ENCODE measurements around the gene ITGA11.

The ITGA11 gene

GRCh38 chr15:68303560-68304436 is 128.2 kb downstream of the ITGA11 start:
- ATAC-seq (replicated peaks) = no peak
- no peak for DNase-seq
- Mint-ChIP-seq H3K27ac (peak overlapping the region in 1 of 2 donors; percentile 47), H3K4me3 (no peak overlapping the region), H3K4me1 (ENCODE audit: low read depth in 2 of 2) (peaks cover 21 to 23% of the 10 kb centered on the region in 2 donors), H3K9me3 (no peaks in the 10 kb centered on the region), H3K27me3 (peaks cover 17 to 33% of the 10 kb centered on the region in 2 donors), H3K36me3 (ENCODE audit: insufficient read depth) (no peaks in the 10 kb centered on the region)

- H3K27me3 Mint-ChIP-seq = peaks cover 17 to 33% of the 10 kb centered on the region in 2 donors
- H3K27ac Mint-ChIP-seq = peak overlapping the region in 1 of 2 donors; percentile 16
- peaks cover 21 to 26% of the 10 kb centered on the region in 2 donors for H3K4me1 Mint-ChIP-seq (ENCODE audit: low read depth in 2 of 2)
- H3K4me3 Mint-ChIP-seq = no peak overlapping the region
- H3K36me3 Mint-ChIP-seq (ENCODE audit: insufficient read depth) = no peaks in the 10 kb centered on the region
- ATAC-seq (replicated peaks) (no peak), DNase-seq (no peak)
- no peaks in the 10 kb centered on the region for H3K9me3 Mint-ChIP-seq
Measured at GRCh38 chr15:68303134-68303533, 128.8 kb downstream of the ITGA11 start.

DNA sequence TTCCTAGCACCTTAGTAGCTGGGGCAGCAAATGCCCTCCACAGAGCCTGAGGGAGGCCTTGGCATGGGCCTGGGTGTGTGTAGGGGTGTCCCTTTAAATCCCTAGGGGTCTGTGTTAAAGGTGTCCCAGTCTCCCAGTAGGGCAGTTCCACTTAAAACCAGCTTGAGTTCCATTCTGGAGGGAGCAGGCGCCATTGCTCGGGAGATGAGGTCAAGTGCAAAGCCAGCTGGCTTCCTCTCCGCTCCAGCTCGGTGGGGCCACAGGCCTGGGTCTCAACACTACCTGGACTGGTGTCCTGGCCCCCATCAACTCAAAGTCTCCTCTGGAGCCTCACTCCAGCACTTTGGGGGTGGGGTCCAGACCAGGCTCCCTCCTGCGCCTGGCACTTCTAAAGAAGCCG is 129.2 kb downstream of the ITGA11 start:
- H3K27me3 Mint-ChIP-seq = peaks cover 17 to 29% of the 10 kb centered on the region in 2 donors
- H3K4me1 Mint-ChIP-seq (ENCODE audit: low read depth in 2 of 2) = peaks cover 21 to 26% of the 10 kb centered on the region in 2 donors
- peak overlapping the region in 1 of 2 donors; percentile 16 for H3K27ac Mint-ChIP-seq
- no peak for DNase-seq
- ATAC-seq (replicated peaks) = no peak
- no peak overlapping the region for H3K4me3 Mint-ChIP-seq
- H3K36me3 Mint-ChIP-seq (ENCODE audit: insufficient read depth) = no peaks in the 10 kb centered on the region
- no peaks in the 10 kb centered on the region for H3K9me3 Mint-ChIP-seq

DNA sequence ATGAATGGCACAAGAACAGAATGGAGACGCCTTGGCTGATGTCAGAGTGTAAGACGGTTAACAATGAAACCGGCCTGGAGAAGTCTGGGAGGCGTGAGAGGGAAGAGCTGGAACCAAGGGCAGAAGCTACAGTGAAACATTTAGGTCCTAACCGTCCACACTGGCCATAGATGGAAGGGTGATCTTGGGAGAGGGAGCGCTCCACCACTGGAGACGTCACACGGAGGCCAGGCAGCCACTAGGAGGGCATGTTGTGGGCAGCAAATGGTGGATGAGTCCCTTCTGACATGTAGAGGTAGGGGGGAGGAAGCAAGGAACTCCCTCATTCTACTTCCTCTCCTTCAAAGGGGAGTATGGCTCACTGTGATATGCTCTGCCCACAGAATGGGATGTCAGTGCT is 130.7 kb downstream of the ITGA11 start:
- Mint-ChIP-seq H3K27ac (no peak overlapping the region), H3K9me3 (no peaks in the 10 kb centered on the region), H3K36me3 (ENCODE audit: insufficient read depth) (peaks cover 6% of the 10 kb centered on the region), H3K4me1 (ENCODE audit: low read depth in 2 of 2) (peaks cover 13 to 25% of the 10 kb centered on the region in 2 donors), H3K4me3 (no peak overlapping the region), H3K27me3 (peaks cover 3 to 15% of the 10 kb centered on the region in 2 donors)
- no peak for ATAC-seq (replicated peaks)
- no peak for DNase-seq

GRCh38 chr15:68300115-68300940 is 131.6 kb downstream of the ITGA11 start:
- ATAC-seq (replicated peaks) (no peak), DNase-seq (no peak)
- peaks cover 0 to 9% of the 10 kb centered on the region in 2 donors for H3K27me3 Mint-ChIP-seq
- H3K4me1 Mint-ChIP-seq (ENCODE audit: low read depth in 2 of 2) = peaks cover 11 to 22% of the 10 kb centered on the region in 2 donors
- H3K27ac Mint-ChIP-seq = peak overlapping the region; percentile 89
- H3K36me3 Mint-ChIP-seq (ENCODE audit: insufficient read depth) = peaks cover 6% of the 10 kb centered on the region
- H3K4me3 Mint-ChIP-seq = no peak overlapping the region
- no peaks in the 10 kb centered on the region for H3K9me3 Mint-ChIP-seq

- ATAC-seq (replicated peaks) (peak; percentile 8), DNase-seq (no peak)
- H3K4me3 Mint-ChIP-seq = peak overlapping the region; percentile 76 to 79
- peak overlapping the region; percentile 89 for H3K27ac Mint-ChIP-seq
- peaks cover 6% of the 10 kb centered on the region for H3K36me3 Mint-ChIP-seq (ENCODE audit: insufficient read depth)
- peaks cover 10 to 23% of the 10 kb centered on the region in 2 donors for H3K4me1 Mint-ChIP-seq (ENCODE audit: low read depth in 2 of 2)
- peaks cover 0 to under 1% of the 10 kb centered on the region in 2 donors for H3K27me3 Mint-ChIP-seq
- H3K9me3 Mint-ChIP-seq = no peaks in the 10 kb centered on the region
Measured at GRCh38 chr15:68299436-68299835, 132.5 kb downstream of the ITGA11 start.

GRCh38 chr15:68298882-68299381 is 133.0 kb downstream of the ITGA11 start:
- peak in 1 of 3 experiments; percentile 19 for DNase-seq
- no peaks in the 10 kb centered on the region for H3K9me3 Mint-ChIP-seq
- peak overlapping the region; percentile 76 to 79 for H3K4me3 Mint-ChIP-seq
- peak; percentile 83 for ATAC-seq (replicated peaks)
- H3K36me3 Mint-ChIP-seq (ENCODE audit: insufficient read depth) = peaks cover 6% of the 10 kb centered on the region
- H3K27ac Mint-ChIP-seq = peak overlapping the region; percentile 89
- no peaks in the 10 kb centered on the region for H3K27me3 Mint-ChIP-seq
- H3K4me1 Mint-ChIP-seq (ENCODE audit: low read depth in 2 of 2) = peaks cover 10 to 28% of the 10 kb centered on the region in 2 donors

DNA sequence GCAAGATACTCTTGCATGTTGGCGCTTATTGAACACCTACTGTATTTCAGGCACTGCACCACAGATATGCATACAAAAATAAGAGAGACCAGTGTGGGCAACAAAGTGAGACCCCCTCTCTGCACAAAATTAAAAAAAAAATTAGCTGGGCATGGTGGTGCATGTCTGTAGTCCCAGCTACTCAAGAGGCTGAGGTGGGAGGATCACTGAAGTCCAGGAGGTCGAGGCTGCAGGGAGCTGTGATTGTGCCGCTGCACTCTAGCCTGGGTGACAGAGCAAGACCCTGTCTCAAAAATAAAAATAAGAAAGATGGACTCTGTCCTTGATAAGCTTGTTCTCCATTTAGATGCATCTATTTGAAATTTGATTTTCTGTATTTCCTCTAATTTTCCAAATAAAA is 133.6 kb downstream of the ITGA11 start:
- Mint-ChIP-seq H3K36me3 (ENCODE audit: insufficient read depth) (peaks cover 6% of the 10 kb centered on the region), H3K4me3 (peak overlapping the region; percentile 76 to 79), H3K27ac (peak overlapping the region; percentile 89), H3K27me3 (no peaks in the 10 kb centered on the region), H3K9me3 (no peaks in the 10 kb centered on the region), H3K4me1 (ENCODE audit: low read depth in 2 of 2) (peaks cover 10 to 31% of the 10 kb centered on the region in 2 donors)
- DNase-seq (no peak), ATAC-seq (replicated peaks) (no peak)

GRCh38 chr15:68295014-68295805 is 136.8 kb downstream of the ITGA11 start:
- Mint-ChIP-seq H3K36me3 (ENCODE audit: insufficient read depth) (peaks cover 27% of the 10 kb centered on the region), H3K9me3 (no peaks in the 10 kb centered on the region), H3K4me1 (ENCODE audit: low read depth in 2 of 2) (peaks cover 8 to 48% of the 10 kb centered on the region in 2 donors), H3K27ac (peak overlapping the region in 1 of 2 donors; percentile 8), H3K27me3 (no peaks in the 10 kb centered on the region), H3K4me3 (no peak overlapping the region)
- no peak for DNase-seq
- ATAC-seq (replicated peaks) = no peak

DNA sequence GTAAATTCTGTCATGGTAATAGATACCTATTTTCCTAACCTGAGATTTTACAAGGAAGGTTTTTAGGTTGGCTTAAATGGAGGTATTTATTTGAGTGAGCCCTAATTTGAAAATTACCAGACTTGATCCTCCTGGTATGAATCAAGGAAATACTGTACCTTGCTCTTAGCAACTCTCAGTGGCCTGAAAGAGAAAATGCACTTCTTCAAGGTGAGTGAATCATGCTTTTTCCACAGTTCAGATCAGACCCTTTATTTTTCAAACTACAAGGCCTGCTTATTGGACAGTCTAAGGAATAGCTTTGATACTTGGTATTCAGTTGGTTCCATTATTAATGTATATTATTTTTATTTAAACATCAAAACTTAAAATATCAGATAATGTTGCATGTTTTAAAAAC is 139.0 kb downstream of the ITGA11 start:
- ATAC-seq (replicated peaks) = no peak

GRCh38 chr15:68292157-68292781 is 139.7 kb downstream of the ITGA11 start:
- H3K4me1 Mint-ChIP-seq (ENCODE audit: low read depth in 2 of 2) = peaks cover 24 to 58% of the 10 kb centered on the region in 2 donors
- peak overlapping the region in 1 of 2 donors; percentile 71 for H3K27ac Mint-ChIP-seq
- DNase-seq (no peak), ATAC-seq (replicated peaks) (peak; percentile 59)
- no peaks in the 10 kb centered on the region for H3K27me3 Mint-ChIP-seq
- no peak overlapping the region for H3K4me3 Mint-ChIP-seq
- no peaks in the 10 kb centered on the region for H3K9me3 Mint-ChIP-seq
- peaks cover 35% of the 10 kb centered on the region for H3K36me3 Mint-ChIP-seq (ENCODE audit: insufficient read depth)

More for the DNA sequence above, 139.0 kb downstream of the ITGA11 start:
- Mint-ChIP-seq H3K36me3 (ENCODE audit: insufficient read depth) (peaks cover 31% of the 10 kb centered on the region), H3K4me1 (ENCODE audit: low read depth in 2 of 2) (peaks cover 18 to 53% of the 10 kb centered on the region in 2 donors), H3K4me3 (no peak overlapping the region), H3K9me3 (no peaks in the 10 kb centered on the region), H3K27ac (peak overlapping the region in 1 of 2 donors; percentile 71), H3K27me3 (no peaks in the 10 kb centered on the region)
- DNase-seq = no peak

- Mint-ChIP-seq H3K27me3 (no peaks in the 10 kb centered on the region), H3K4me3 (no peak overlapping the region), H3K9me3 (no peaks in the 10 kb centered on the region), H3K36me3 (ENCODE audit: insufficient read depth) (peaks cover 37% of the 10 kb centered on the region), H3K27ac (peak overlapping the region in 1 of 2 donors; percentile 71), H3K4me1 (ENCODE audit: low read depth in 2 of 2) (peaks cover 34 to 60% of the 10 kb centered on the region in 2 donors)
- ATAC-seq (replicated peaks) (no peak), DNase-seq (no peak)
Measured at GRCh38 chr15:68290715-68291114, 141.2 kb downstream of the ITGA11 start.
